Astrocyte (in vitro differentiated cells and primary cell): ENCODE results near the gene BPIFA3. TPM values are rescaled to one million over a fixed set of nuclear protein-coding genes. Genes with fewer than 3 reads are reported as not detected.

Experiments used
- DNase-seq: peaks from one replicate; pipeline ENCODE4 v3.0.0-alpha.2; 2010; ENCODE audit warnings: low read depth
- FAIRE-seq: peaks from 2 replicates; lab custom pipeline; 2011; peaks lifted over from hg19 to GRCh38; lab: Jason Lieb, UNC
- H2AFZ ChIP-seq: 2 replicates; pipeline ENCODE4 v1.6.0; 2012; ENCODE audit warnings: low read depth, low read length, inconsistent platforms
- H3K27ac ChIP-seq: 2 replicates; pipeline ENCODE4 v1.5.1; 2011; ENCODE audit warnings: low read depth, low read length, inconsistent platforms
- H3K27me3 ChIP-seq: 2 replicates; pipeline ENCODE4 v1.6.0; 2011; ENCODE audit warnings: low read length, inconsistent platforms; ENCODE audit not compliant: insufficient read depth
- H3K36me3 ChIP-seq: 2 replicates; pipeline ENCODE4 v1.5.1; 2011; ENCODE audit warnings: low read length, inconsistent platforms; ENCODE audit not compliant: insufficient read depth
- H3K4me1 ChIP-seq: 2 replicates; pipeline ENCODE4 v1.5.1; 2011; ENCODE audit warnings: low read length, inconsistent platforms; ENCODE audit not compliant: insufficient read depth
- H3K4me2 ChIP-seq: 2 replicates; pipeline ENCODE4 v1.6.0; 2012; ENCODE audit warnings: low read length, inconsistent platforms
- H3K4me3 ChIP-seq: 2 replicates; pipeline ENCODE4 v1.5.1; 2011; ENCODE audit warnings: low read depth, mild to moderate bottlenecking, low read length, inconsistent platforms; ENCODE audit not compliant: insufficient read depth
- H3K79me2 ChIP-seq: 2 replicates; pipeline ENCODE4 v1.6.0; 2012; ENCODE audit warnings: mild to moderate bottlenecking, low read length, inconsistent platforms; ENCODE audit not compliant: insufficient read depth
- H3K9ac ChIP-seq: 2 replicates; pipeline ENCODE4 v1.6.0; 2012; ENCODE audit warnings: mild to moderate bottlenecking, low read length, inconsistent platforms
- H3K9me3 ChIP-seq: 2 replicates; pipeline ENCODE4 v1.5.1; 2012; ENCODE audit warnings: low read depth, mild to moderate bottlenecking, low read length, inconsistent platforms; ENCODE audit not compliant: insufficient read depth
- H4K20me1 ChIP-seq: 2 replicates; pipeline ENCODE4 v1.6.0; 2012; ENCODE audit warnings: low read length, inconsistent platforms; ENCODE audit not compliant: insufficient read depth
- H3K27ac Mint-ChIP-seq: one replicate; pipeline ENCODE4 v1.8.0; 2021; ENCODE audit warnings: mild to moderate bottlenecking, mixed read lengths; ENCODE audit not compliant: unreplicated experiment
- H3K27me3 Mint-ChIP-seq: one replicate; pipeline ENCODE4 v1.8.0; 2021; ENCODE audit warnings: low read depth, mixed read lengths; ENCODE audit not compliant: unreplicated experiment
- H3K36me3 Mint-ChIP-seq: one replicate; pipeline ENCODE4 v1.8.0; 2021; ENCODE audit warnings: low read depth, mixed read lengths; ENCODE audit not compliant: unreplicated experiment
- H3K4me1 Mint-ChIP-seq: one replicate; pipeline ENCODE4 v1.8.0; 2021; ENCODE audit warnings: low read depth, mixed read lengths; ENCODE audit not compliant: unreplicated experiment
- H3K4me3 Mint-ChIP-seq: one replicate; pipeline ENCODE4 v1.8.0; 2021; ENCODE audit warnings: mild to moderate bottlenecking, moderate library complexity, mixed read lengths; ENCODE audit not compliant: unreplicated experiment
- H3K9me3 Mint-ChIP-seq: one replicate; pipeline ENCODE4 v1.8.0; 2021; ENCODE audit warnings: mild to moderate bottlenecking, mixed read lengths; ENCODE audit not compliant: unreplicated experiment
- CTCF ChIP-seq: IDR thresholded peaks from 2 replicates; pipeline ENCODE4 v1.5.1; 2011; ENCODE audit warnings: low read depth, mild to moderate bottlenecking, inconsistent platforms, low read length, moderate library complexity; ENCODE audit not compliant: insufficient read depth
- EZH2 ChIP-seq: IDR thresholded peaks from 2 replicates; pipeline ENCODE4 v1.6.1; 2012; ENCODE audit warnings: mild to moderate bottlenecking, low read length, inconsistent platforms; ENCODE audit not compliant: insufficient read depth
- total RNA-seq: library from RNA; stranded (reverse); gene quantifications from 2 replicates; pipeline ENCODE4 v1.2.1, GENCODE V29; 2021

BPIFA3 gene
- total RNA-seq, 1 donor from 2014 or later, result not detected

- H3K27me3 ChIP-seq, result peaks cover 4% of the 10 kb centered on the region
- Mint-ChIP-seq H3K9me3 (no peaks in the 10 kb centered on the region), H3K27ac (no peak overlapping the region), H3K4me3 (no peak overlapping the region), H3K4me1 (peaks cover 3% of the 10 kb centered on the region), H3K36me3 (no peaks in the 10 kb centered on the region), H3K27me3 (peaks cover 39% of the 10 kb centered on the region)
- DNase-seq, result no peak
- H2AFZ ChIP-seq, result no peak overlapping the region
- no peak overlapping the region for H3K4me3 ChIP-seq
- no peaks in the 10 kb centered on the region for H3K9me3 ChIP-seq
- H4K20me1 ChIP-seq, result no peaks in the 10 kb centered on the region
- TF ChIP-seq EZH2 (no peak), CTCF (no peak)
- H3K9ac ChIP-seq, result no peak overlapping the region
- H3K4me1 ChIP-seq, result no peaks in the 10 kb centered on the region
- FAIRE-seq, result no peak
- H3K36me3 ChIP-seq, result no peaks in the 10 kb centered on the region
- no peak overlapping the region for H3K4me2 ChIP-seq
- no peaks in the 10 kb centered on the region for H3K79me2 ChIP-seq
- H3K27ac ChIP-seq, result no peak overlapping the region
Observed at GRCh38 chr20:33273117-33273851, 56.1 kb downstream of the BPIFA3 start.

- Mint-ChIP-seq H3K27me3 (peaks cover 42% of the 10 kb centered on the region), H3K27ac (no peak overlapping the region), H3K4me1 (peaks cover 3% of the 10 kb centered on the region), H3K36me3 (no peaks in the 10 kb centered on the region), H3K9me3 (no peaks in the 10 kb centered on the region), H3K4me3 (no peak overlapping the region)
- no peak overlapping the region for H3K9ac ChIP-seq
- H3K4me2 ChIP-seq, result no peak overlapping the region
- H3K4me1 ChIP-seq, result no peaks in the 10 kb centered on the region
- H3K36me3 ChIP-seq, result no peaks in the 10 kb centered on the region
- TF ChIP-seq CTCF, result no peak
- TF ChIP-seq EZH2, result no peak
- H3K79me2 ChIP-seq, result no peaks in the 10 kb centered on the region
- no peak overlapping the region for H3K27ac ChIP-seq
- DNase-seq (no peak), FAIRE-seq (no peak)
- no peak overlapping the region for H3K4me3 ChIP-seq
- no peaks in the 10 kb centered on the region for H3K9me3 ChIP-seq
- H4K20me1 ChIP-seq, result no peaks in the 10 kb centered on the region
- peaks cover 6% of the 10 kb centered on the region for H3K27me3 ChIP-seq
- no peak overlapping the region for H2AFZ ChIP-seq
Observed at GRCh38 chr20:33275215-33275614, 58.1 kb downstream of the BPIFA3 start.

GRCh38 chr20:33275871-33276270 lies 58.7 kb downstream of the BPIFA3 start:
- Histone ChIP-seq H3K79me2 (no peaks in the 10 kb centered on the region), H3K4me3 (no peak overlapping the region), H3K36me3 (no peaks in the 10 kb centered on the region), H3K4me1 (no peaks in the 10 kb centered on the region), H2AFZ (no peak overlapping the region), H3K9me3 (no peaks in the 10 kb centered on the region), H4K20me1 (no peaks in the 10 kb centered on the region), H3K27me3 (peaks cover 6% of the 10 kb centered on the region), H3K27ac (no peak overlapping the region), H3K4me2 (no peak overlapping the region), H3K9ac (no peak overlapping the region)
- H3K36me3 Mint-ChIP-seq, result no peaks in the 10 kb centered on the region
- FAIRE-seq, result no peak
- peaks cover 43% of the 10 kb centered on the region for H3K27me3 Mint-ChIP-seq
- H3K4me3 Mint-ChIP-seq, result no peak overlapping the region
- peaks cover 3% of the 10 kb centered on the region for H3K4me1 Mint-ChIP-seq
- no peaks in the 10 kb centered on the region for H3K9me3 Mint-ChIP-seq
- no peak for DNase-seq
- H3K27ac Mint-ChIP-seq, result no peak overlapping the region
- TF ChIP-seq CTCF (no peak), EZH2 (no peak)
